DND-41 (cell line): ENCODE data around the gene PLEKHA7.

Source experiments
- CTCF ChIP-seq: IDR thresholded peaks from 2 replicates; pipeline ENCODE4 v1.5.1; 2012; ENCODE audit warnings: borderline replicate concordance, low read length, moderate library complexity, mild to moderate bottlenecking; ENCODE audit not compliant: poor library complexity, severe bottlenecking; ENCODE audit errors: extremely low read depth
- EZH2 ChIP-seq: IDR thresholded peaks from 3 replicates; pipeline ENCODE4 v1.6.1; 2012; ENCODE audit warnings: borderline replicate concordance, low read depth, mild to moderate bottlenecking, moderate library complexity, low read length, inconsistent platforms; ENCODE audit not compliant: severe bottlenecking

GRCh38 chr11:17012712-17013547 is 1.3 kb downstream of the PLEKHA7 start:
- TF ChIP-seq CTCF: no peak
- no peak for TF ChIP-seq EZH2
